HG03558 (cell line): ENCODE results near the gene TREX2.

Source experiments
- ATAC-seq: cut with Tn5 transposase; IDR thresholded peaks from one replicate; pipeline ENCODE4 v1.9.1; 2021; ENCODE audit warnings: moderate number of reproducible peaks; ENCODE audit not compliant: unreplicated experiment; ENCODE audit errors: extremely low read depth

The TREX2 gene

DNA sequence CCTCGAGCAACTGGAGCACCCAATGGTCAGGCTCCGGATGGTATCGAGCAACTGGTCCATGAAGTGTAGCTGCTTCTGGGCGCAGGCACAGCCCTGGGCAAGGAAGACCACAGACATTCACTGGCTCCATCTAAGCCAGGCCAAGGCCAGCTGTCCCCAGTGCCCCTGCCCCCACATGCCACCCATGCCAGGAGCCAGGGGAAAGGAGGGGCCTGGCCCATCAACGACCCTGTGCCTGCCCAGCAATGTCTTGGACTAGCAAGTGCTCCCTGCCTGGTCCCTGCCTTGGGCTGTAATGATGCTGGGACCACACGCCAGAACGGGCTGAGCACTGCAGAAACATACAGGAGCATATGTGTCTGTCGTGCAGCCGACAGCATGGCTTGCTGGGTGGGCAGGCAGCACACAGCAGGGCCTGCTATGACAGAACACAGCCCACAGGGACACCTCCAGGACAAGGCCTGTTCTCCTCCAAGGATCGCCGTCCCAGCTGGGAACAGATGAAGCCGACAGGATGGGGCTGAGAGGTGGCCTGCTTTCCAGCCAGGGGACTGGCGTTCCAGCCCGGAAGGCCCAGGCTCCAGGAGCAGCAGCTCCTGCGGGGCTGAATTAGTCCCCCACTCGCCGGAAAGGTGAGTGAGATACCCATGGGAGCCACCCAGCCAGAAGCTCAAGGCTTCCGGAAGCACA is 11.4 kb upstream of the TREX2 start:
- no peak for ATAC-seq

DNA sequence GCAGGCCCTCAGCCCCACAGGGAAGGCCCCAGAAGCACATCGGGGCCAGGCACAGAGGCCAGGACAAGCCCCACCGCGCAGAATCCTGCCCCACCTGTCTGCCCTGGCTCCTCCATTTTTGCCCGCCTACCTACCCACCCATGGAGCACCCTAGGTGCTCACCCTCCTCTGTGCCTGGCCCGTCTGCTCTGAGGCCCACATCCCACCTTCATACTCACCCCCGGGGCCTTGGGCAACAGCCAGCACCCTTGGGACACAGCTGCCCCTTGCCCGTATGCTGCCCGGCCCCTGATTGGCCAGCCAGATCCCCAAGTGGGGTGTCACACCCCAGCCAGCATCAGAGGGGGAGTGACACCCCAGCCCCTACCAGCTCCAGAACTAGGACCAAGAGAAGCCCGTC is 10.8 kb upstream of the TREX2 start:
- no peak for ATAC-seq

- no peak for ATAC-seq
These were observed 10.3 kb upstream of the TREX2 start for GRCh38 chrX:153456161-153456560.

- no peak for ATAC-seq
These were observed 9.7 kb upstream of the TREX2 start for GRCh38 chrX:153455571-153455970.

GRCh38 chrX:153454901-153455550 is 9.2 kb upstream of the TREX2 start:
- no peak for ATAC-seq

DNA sequence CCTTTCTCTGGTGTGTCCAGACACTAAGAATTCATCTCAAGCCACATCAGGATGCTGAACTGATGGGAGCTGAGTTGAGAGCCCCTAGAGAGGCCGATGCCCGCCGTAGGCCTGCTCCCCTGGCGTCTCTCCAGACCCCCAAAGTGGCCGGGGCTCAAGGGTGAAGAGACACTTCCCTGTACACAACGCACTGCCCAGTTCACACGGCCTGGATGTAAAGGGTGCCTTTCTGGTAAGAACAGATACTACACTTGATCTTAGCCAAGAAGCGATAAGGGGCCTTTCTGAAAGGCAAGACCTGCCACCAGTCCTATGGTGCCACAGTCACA is 5.1 kb upstream of the TREX2 start:
- no peak for ATAC-seq

DNA sequence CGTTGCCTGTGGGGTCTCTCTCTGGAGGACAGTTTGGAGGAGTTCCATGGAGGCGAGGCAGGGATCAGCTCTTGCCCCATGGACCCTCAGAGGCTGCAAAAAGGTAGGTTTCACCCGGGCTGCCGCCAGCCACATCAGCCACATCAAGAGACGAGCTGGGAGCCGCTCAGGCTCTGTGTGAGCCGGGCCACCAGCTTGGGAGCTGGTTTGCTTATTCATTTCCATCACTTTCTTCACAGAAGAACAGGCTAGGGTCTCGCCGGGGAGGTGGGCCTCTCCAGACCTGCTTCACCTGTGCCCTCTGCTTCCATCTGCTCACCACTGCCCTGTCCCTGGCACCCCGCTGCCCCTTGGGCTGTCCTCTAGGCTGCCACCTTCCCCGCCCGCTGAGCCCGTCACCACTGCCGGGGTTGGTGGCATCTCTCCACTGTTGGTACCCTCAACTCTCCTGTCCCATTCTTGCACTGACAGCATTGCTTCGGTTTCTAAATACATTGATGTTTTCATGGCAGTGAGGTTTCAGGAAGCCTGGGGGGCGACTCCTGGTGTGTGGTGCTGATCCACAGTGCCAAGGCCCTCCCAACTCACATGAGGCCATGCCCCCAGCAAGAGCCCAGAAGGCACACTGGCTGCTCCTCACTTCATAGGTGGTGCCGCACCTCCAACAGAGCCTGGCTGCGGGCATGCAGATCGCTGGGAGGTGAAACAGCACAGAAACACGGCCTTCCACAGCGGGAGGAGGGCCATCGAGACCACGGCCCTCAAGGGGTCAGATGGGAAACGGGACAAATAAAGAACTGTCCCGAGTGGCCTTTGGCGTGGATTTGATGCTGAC is 4.5 kb upstream of the TREX2 start:
- ATAC-seq: no peak

DNA sequence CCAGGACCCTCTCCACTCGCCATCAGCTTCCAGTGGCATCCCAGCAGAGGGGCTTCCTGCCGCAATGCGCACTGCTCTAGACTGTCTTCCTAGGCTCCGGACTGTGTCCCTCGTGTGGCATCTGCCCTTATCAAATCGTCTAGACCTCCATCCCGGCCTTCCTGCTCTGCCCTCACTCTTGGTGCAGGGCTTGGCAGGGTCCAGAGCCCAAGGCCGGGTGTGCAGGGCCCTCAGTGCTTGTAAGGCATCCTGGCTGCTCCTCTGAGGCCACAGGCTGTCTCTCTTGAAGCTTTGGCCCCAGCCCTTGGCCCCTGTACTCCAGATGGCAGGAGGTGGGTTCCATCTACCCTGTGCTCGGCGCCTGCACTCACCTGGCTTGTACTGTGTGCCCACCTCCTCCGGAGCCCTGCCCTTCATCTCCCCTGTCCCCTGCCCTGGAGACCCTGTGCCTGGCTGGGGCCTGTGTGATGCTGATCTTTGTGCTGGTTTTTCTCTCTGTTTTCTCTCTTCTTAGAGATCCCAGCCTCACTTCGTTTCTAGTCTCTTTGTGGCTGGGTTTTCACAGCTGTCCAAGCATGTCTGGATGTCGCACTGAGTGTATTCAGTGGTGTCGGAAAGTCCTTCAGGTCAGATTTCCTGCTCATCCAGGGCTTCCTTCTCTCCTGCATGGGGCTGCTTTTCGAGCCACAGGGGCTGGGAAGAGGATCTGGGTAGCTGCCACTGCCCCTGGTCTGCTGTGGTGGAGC is 3.7 kb upstream of the TREX2 start:
- no peak for ATAC-seq

GRCh38 chrX:153448556-153449367 is 2.9 kb upstream of the TREX2 start:
- no peak for ATAC-seq

DNA sequence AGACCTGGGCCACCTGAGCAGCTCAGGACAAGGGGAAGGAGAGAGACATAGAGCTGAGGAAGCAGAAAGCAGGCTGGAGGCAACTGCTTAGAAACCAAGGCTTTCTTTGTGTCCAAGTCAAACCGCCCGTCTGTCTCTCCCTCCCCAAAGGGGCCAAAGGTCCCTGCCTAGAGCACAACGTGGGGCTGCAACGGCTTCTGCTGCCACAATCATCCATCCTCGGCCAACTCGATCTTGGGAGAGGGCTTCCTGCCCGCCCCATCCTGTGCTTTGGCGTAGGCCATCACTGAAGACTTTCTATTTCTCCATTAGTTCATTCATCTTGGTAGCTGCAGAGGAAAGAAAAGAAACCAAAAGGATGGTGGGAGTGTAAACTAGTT is 1.7 kb upstream of the TREX2 start:
- ATAC-seq: no peak

DNA sequence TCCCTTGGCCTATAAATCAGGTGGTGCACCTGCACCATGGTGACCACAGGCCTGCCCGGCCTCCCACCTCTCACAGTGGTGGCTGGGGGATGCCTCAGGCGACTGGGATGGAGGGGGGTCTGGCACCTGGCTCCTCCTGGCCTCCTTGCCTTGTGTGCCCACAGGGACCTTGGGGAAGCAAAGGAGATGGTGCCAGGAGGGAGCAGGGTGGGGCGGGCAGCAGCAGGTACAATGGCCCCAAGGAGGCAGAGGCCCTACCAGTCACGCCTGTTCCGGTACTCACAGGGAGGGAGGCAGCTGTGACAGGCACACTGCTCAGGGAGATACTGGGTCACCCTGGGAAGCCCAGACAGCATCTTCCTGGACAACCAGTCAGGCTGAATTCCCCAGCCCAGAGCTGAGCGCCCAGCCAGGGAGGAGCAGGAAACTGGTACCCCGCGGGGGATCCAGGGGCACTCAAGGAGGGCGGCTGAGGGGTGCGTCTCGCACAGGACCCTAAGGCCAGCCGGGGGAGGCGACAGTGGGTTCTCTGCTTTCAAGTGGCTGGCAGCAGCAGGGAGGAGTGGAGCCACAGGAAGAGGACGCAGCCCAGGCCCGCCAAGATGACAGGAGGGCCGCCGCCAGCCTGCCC is 1.2 kb upstream of the TREX2 start:
- ATAC-seq: no peak

- ATAC-seq: no peak
These were observed 730 bp upstream of the TREX2 start for GRCh38 chrX:153446636-153446936.

DNA sequence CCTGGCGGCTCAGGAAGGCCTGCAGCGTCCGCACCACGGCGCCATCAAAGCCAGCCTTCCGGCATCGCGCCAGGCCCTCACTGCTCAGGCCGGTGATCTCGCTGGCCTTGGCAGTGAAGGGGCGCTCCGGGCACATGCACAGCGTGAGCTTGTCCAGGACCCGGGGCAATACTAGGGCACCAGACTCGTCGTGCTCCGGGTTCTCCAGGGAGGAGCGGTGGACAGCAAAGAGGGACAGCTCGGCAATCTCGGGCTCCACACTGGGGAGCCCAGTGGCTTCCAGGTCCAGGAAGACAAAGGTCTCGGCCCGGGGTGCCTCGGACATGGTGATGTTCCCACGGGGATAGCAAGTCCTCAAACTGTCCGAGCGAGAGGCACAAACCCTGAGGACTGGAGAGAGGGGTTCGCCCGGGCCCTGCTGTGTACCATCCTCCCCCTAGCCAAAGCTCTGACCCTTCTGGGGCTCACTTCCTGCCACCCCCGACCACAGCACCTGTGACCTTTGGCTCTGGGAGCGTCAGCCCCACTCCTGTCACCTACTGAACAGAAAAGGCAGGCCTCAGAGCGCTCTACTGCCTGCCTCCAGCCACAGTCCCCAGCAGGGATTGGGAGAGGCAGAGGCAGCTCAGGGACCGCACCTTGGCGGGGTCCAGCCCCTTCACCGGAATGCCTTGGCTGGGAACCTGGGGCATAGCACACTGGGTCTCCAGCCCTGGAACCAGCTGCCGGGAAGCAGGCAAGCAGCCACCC is 575 bp downstream of the TREX2 start:
- no peak for ATAC-seq

DNA sequence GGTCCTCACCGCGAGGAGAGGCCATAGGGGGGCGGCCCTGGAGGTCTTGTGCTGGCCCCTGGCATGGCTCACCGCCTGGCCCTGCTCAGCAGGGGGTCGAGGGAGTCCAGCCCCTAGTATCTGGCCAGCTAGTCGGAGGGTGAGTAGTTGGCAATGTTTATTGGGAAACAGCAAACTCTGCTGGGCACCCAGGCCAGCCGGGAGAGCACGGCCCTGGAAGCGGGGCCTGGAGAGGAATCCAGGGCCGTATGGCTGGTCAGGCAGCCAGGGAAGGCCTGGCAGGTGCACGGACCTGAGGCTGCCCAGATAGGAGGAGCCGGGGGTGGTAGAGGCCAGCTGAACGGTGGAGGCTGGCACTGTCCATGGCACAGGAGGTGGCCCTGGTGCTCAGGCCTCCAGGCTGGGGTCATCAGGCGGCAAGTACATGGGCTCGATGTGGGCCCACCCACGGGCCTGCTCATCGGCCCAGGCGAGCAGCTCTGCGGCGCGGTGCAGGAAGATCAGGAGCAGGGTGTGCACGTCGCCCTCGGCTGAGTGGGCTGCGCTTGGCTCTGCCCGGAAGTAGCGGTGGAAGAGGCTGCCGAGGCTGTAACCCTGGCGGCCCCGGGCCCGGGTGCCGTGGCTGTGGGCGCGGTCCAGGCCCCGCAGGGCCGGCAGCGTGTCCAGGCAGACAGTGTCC is 1.4 kb downstream of the TREX2 start:
- ATAC-seq: no peak

DNA sequence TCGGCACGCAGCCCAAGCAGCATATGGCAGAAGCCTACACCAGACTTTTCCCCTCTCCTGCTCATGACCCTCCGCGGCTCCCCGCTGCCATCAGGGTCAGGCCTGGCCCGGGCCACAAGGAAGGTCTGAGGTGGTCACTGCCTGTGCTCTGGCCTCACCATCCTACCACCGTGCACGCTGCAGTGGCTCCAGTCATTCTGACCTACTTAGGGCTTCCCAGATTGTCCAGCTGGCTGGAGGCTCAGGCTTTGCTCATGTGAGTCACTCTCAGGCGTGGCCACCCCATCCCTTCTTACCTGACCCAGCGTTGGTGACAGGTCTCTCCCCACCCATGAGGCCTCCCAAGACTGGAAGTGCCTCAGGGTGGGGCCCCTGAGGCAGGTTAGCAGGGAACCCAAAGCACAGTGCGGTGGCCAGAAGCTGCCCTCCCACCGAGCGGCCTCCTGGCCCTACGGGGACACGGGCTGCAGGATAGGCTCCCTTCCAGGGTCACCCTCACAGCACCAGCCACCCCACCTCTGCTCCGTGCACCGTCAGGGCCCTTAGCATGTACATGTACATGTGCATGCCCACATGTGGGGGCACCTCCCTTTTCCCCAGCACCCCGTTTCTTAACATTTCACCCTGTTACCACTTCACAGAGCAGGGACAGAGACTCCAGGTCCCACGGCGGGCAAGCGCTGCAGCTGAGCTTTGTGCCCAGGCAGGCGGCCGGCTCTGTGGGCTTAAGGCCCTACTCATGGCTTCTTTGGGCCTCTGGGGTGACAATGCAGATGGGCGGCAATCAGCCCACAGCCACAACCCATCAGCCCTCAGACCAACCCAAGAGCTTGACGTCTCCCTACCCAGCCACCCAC is 2.2 kb downstream of the TREX2 start:
- no peak for ATAC-seq

- ATAC-seq: no peak
These were observed 3.4 kb downstream of the TREX2 start for GRCh38 chrX:153442463-153442862.

- no peak for ATAC-seq
These were observed 3.9 kb downstream of the TREX2 start for GRCh38 chrX:153441981-153442380.

GRCh38 chrX:153441296-153441695 is 4.6 kb downstream of the TREX2 start:
- ATAC-seq: no peak
